Measurements from ENCODE around the gene UBXN10. TPM values are rescaled to one million over a fixed set of nuclear protein-coding genes. Genes with fewer than 3 reads are reported as not detected.

Gene UBXN10
- total RNA-seq, 6 experiments from 2014 or later: 0.35 to 2.5 (median 1.8) TPM

DNA sequence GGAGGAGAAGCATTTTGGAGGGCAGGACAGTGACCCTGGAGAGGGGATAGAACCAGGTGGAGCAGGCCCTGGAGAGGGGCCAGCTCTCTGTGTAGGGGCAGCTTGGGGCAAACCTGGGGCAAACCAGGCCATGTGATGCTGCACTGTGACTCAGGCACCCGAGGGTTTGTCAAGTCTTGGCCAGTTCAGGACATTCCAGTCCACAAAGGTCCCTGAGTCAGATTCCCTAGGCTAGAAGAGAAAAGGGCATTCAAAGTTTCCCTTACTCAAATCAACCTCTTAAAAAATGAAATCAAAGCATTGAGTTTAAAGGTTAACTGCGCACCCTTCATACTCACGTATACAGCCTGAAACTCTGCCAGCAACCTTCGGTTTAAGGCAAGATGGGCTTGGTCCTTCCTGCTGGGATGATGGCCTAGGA, 25.6 kb downstream of the UBXN10 start:
- no peak overlapping the region for H3K27ac ChIP-seq
- no peak overlapping the region for H3K4me3 ChIP-seq
- H3K9me3 ChIP-seq: no peaks in the 10 kb centered on the region
- ATAC-seq (peak in 1 of 4 donors; percentile 12), DNase-seq (no peak)
- H3K4me1 ChIP-seq: peaks cover 0 to 3% (median 0%) of the 10 kb centered on the region in 4 donors
- intact Hi-C loops (cut with DNase I): loop anchor here in 1 of 2 donors (10.0 kb wide), 1 partner anchor 283 kb away; no protein-coding TSS in a partner anchor
- no peak for TF ChIP-seq CTCF (IDR thresholded peaks at IDR 0.05)
- no peak for TF ChIP-seq POLR2A (IDR thresholded peaks at IDR 0.05)
- 65% methylated on average over 4 of the region's 4 CpGs for WGBS (ENCODE audit: insufficient coverage, low coverage, low lambda C conversion rate, missing lambda C conversion rate)
- no peaks in the 10 kb centered on the region for H3K36me3 ChIP-seq
- no peaks in the 10 kb centered on the region for H3K27me3 ChIP-seq

DNA sequence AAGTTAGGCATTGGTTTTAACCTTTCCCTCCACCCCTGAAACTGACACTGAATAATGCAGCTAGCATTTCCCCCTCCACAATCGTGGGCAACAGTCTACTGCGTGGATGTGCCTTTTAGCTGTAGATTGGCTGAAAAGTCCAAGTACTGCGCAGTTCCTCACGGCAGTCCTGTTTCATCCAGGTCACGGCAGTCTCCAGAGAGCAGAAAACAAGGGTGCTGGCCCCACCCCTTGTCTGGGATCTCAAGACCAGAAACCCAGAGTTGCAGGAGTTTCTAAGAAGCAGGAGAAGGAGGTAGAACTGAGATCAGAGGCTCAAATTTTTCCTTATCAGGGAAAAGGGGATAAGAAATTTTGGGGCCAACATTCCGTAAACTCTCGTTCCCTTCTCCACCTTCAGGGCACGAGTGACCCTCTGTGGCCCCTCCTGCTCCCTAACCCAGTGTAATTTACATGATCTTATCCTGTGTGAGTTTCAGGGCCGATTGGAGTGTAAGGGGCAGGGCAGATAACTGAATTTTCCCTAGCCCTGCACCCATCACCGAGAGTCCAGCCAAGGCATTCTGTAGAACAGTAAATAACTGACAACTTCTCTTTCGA, 26.3 kb downstream of the UBXN10 start:
- H3K27me3 ChIP-seq: no peaks in the 10 kb centered on the region
- intact Hi-C loops (cut with DNase I): loop anchor here in 1 of 2 donors (10.0 kb wide), 1 partner anchor 283 kb away; no protein-coding TSS in a partner anchor
- H3K9me3 ChIP-seq: no peaks in the 10 kb centered on the region
- no peak overlapping the region for H3K27ac ChIP-seq
- ATAC-seq (no peak), DNase-seq (no peak)
- whole genome bisulfite sequencing (ENCODE audit: insufficient coverage, low coverage, low lambda C conversion rate, missing lambda C conversion rate): 60% methylated on average over 11 of the region's 11 CpGs
- TF ChIP-seq CTCF (IDR thresholded peaks at IDR 0.05): no peak
- TF ChIP-seq POLR2A (IDR thresholded peaks at IDR 0.05): no peak
- H3K36me3 ChIP-seq: no peaks in the 10 kb centered on the region
- H3K4me1 ChIP-seq: peaks cover 0 to 3% (median 0%) of the 10 kb centered on the region in 4 donors
- no peak overlapping the region for H3K4me3 ChIP-seq

DNA sequence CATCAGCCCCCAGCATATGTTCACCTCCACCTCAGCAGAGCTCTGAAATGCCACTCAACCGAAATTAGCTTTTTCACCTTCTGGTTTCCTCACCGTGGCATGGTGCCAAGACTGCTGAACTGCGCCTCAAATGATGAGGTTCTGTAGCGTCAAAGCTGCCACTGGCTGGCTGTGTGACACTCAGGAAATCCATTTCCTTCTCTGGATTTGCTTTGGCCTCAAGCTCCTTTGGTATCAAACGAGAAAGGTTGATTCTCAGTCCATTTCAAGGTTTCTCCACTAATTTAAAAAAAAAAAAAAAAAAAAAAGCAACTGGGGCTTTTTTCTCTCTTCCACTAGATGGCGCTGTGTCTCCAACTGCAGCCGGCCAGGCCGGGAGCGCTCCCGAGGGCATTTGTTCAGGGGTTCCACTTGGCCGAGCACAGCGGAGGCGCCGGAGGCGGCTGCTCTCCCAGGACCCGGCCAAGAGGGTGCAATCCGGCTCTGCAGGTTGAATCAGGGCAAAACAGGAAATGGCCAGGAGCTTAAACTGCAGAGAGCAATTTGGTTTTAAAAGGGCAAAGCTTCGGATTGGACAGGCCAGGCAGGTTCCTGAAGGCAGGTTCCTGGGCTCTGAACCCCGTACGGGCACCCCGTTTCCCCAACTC, 26.9 kb downstream of the UBXN10 start:
- Histone ChIP-seq H3K9me3 (no peaks in the 10 kb centered on the region), H3K27me3 (no peaks in the 10 kb centered on the region), H3K4me3 (no peak overlapping the region), H3K36me3 (no peaks in the 10 kb centered on the region), H3K27ac (no peak overlapping the region), H3K4me1 (peaks cover 0 to 3% (median 0%) of the 10 kb centered on the region in 4 donors)
- ATAC-seq: peak; percentile 79 to 88 (median 82)
- WGBS (ENCODE audit: insufficient coverage, low coverage, low lambda C conversion rate, missing lambda C conversion rate): 3% methylated on average over 15 of the region's 21 CpGs
- intact Hi-C loops (cut with DNase I): loop anchor here in 1 of 2 donors (10.0 kb wide), 1 partner anchor 282 kb away; no protein-coding TSS in a partner anchor
- DNase-seq: peak; percentile 64 to 74 (median 68)
- TF ChIP-seq CTCF (IDR thresholded peaks at IDR 0.05) (peak; percentile 49 to 84 (median 82)), POLR2A (IDR thresholded peaks at IDR 0.05) (no peak)

- intact Hi-C loops (cut with DNase I): loop anchor here in 1 of 2 donors (10.0 kb wide), 1 partner anchor 279 kb away; no protein-coding TSS in a partner anchor
- Histone ChIP-seq H3K36me3 (no peaks in the 10 kb centered on the region), H3K27me3 (no peaks in the 10 kb centered on the region), H3K27ac (no peak overlapping the region), H3K9me3 (no peaks in the 10 kb centered on the region), H3K4me1 (peaks cover 0 to 3% (median 0%) of the 10 kb centered on the region in 4 donors), H3K4me3 (no peak overlapping the region)
- ATAC-seq: no peak
- 42% methylated on average over 6 of the region's 6 CpGs for WGBS (ENCODE audit: insufficient coverage, low coverage, low lambda C conversion rate, missing lambda C conversion rate)
- TF ChIP-seq CTCF (IDR thresholded peaks at IDR 0.05): no peak
- DNase-seq: no peak
These were observed 29.8 kb downstream of the UBXN10 start for GRCh38 chr1:20215716-20216115.
